Spinal cord (tissue), 10 donors: ENCODE results near the gene LRRC52. TPM values are rescaled to one million over a fixed set of nuclear protein-coding genes. Genes with fewer than 3 reads are reported as not detected.
A peak's percentile ranks its signal among the peaks of the same experiment; 100 is the strongest.

Experiments used
- DNase-seq, 6 donors: peaks; one replicate each; pipeline versions ENCODE4 v3.0.0 to v3.0.0-alpha.2; 2013 to 2015; ENCODE audit warnings: low spot score in 6 of 6, low read depth in 4 of 6
- H3K27ac ChIP-seq: one replicate; pipeline ENCODE4 v1.5.1; 2013; ENCODE audit warnings: low read depth, low read length, control low read depth
- H3K27me3 ChIP-seq: one replicate; pipeline ENCODE4 v1.6.1; 2013; ENCODE audit warnings: low read length; ENCODE audit not compliant: control insufficient read depth, insufficient read depth
- H3K36me3 ChIP-seq: one replicate; pipeline ENCODE4 v1.6.1; 2013; ENCODE audit warnings: low read length; ENCODE audit not compliant: control insufficient read depth, insufficient read depth
- H3K4me1 ChIP-seq: one replicate; pipeline ENCODE4 v1.6.1; 2013; ENCODE audit warnings: low read length; ENCODE audit not compliant: control insufficient read depth, insufficient read depth
- H3K4me3 ChIP-seq: one replicate; pipeline ENCODE4 v1.5.1; 2013; ENCODE audit warnings: low read depth, low read length, control low read depth
- H3K9me3 ChIP-seq: one replicate; pipeline ENCODE4 v1.6.1; 2013; ENCODE audit warnings: low read length; ENCODE audit not compliant: control insufficient read depth, insufficient read depth
- WGBS: methylation state at CpG from one replicate; pipeline ENCODE4 v1.1.5; 2013; ENCODE audit warnings: missing lambda C conversion rate; ENCODE audit not compliant: insufficient coverage; 5-methylcytosine and 5-hydroxymethylcytosine counted together
- polyA plus RNA-seq, 2 donors: library from polyadenylated mRNA; unstranded; fragments of 120-200 nt; gene quantifications; one replicate each; pipeline ENCODE4 v1.2.1, GENCODE V29; 2013; ENCODE audit not compliant: insufficient read length in 2 of 2
- total RNA-seq, 2 donors: library from RNA; depleted of rRNA in 1 of 2; stranded (reverse); fragments of 120-200 nt in 1 of 2; fragments of >200 nt in 1 of 2; gene quantifications; one replicate each; pipeline versions ENCODE4 v1.2.3 to v1.2.4, GENCODE V29; 2013 to 2014
- donor health status: healthy.

LRRC52 gene
- total and polyA plus RNA-seq, 4 donors, result 0.10 to 0.23 (median 0.22) TPM; not detected in 1

DNA sequence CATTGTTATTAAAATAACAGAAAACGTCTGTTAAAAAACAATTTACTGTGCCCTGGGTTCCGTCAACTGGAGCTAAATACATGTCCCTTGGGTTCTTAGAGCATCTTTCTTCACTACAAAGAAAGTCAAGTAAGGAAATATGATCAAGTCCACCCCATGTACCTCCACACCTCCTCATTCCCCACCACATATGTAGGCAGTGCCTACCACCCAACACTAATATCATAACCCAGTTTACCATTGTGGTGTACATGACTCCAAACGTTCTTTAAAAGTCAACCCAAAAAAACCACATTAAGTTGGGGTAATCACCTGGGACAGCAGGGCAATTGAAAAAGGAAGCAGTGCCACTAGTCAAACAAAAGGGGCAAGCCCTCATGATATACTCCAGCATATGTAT is 7.8 kb upstream of the LRRC52 start:
- peaks cover 3% of the 10 kb centered on the region for H3K4me1 ChIP-seq
- WGBS, result 79% methylated on average over 2 of the region's 3 CpGs
- no peak overlapping the region for H3K27ac ChIP-seq
- no peaks in the 10 kb centered on the region for H3K36me3 ChIP-seq
- no peaks in the 10 kb centered on the region for H3K27me3 ChIP-seq
- no peak for DNase-seq
- H3K4me3 ChIP-seq, result no peak overlapping the region
- H3K9me3 ChIP-seq, result no peaks in the 10 kb centered on the region

GRCh38 chr1:165537356-165538109 is 6.3 kb upstream of the LRRC52 start:
- no peaks in the 10 kb centered on the region for H3K27me3 ChIP-seq
- peaks cover 3% of the 10 kb centered on the region for H3K4me1 ChIP-seq
- peak in 2 of 6 donors; percentile 29 to 58 for DNase-seq
- no peak overlapping the region for H3K4me3 ChIP-seq
- WGBS, result 45% methylated on average over 7 of the region's 14 CpGs
- H3K36me3 ChIP-seq, result no peaks in the 10 kb centered on the region
- H3K9me3 ChIP-seq, result no peaks in the 10 kb centered on the region
- no peak overlapping the region for H3K27ac ChIP-seq

GRCh38 chr1:165539306-165539705 is 4.5 kb upstream of the LRRC52 start:
- no peaks in the 10 kb centered on the region for H3K9me3 ChIP-seq
- no peak overlapping the region for H3K27ac ChIP-seq
- no peaks in the 10 kb centered on the region for H3K27me3 ChIP-seq
- DNase-seq, result no peak
- WGBS, result 67% methylated on average over 1 of the region's 4 CpGs
- peaks cover 10% of the 10 kb centered on the region for H3K4me1 ChIP-seq
- H3K36me3 ChIP-seq, result no peaks in the 10 kb centered on the region
- H3K4me3 ChIP-seq, result no peak overlapping the region

GRCh38 chr1:165539908-165540307 is 3.9 kb upstream of the LRRC52 start:
- no peaks in the 10 kb centered on the region for H3K9me3 ChIP-seq
- WGBS, result 53% methylated on average over 2 of the region's 3 CpGs
- peaks cover 10% of the 10 kb centered on the region for H3K4me1 ChIP-seq
- DNase-seq, result no peak
- H3K4me3 ChIP-seq, result no peak overlapping the region
- H3K27ac ChIP-seq, result no peak overlapping the region
- no peaks in the 10 kb centered on the region for H3K36me3 ChIP-seq
- H3K27me3 ChIP-seq, result no peaks in the 10 kb centered on the region

- no peak for DNase-seq
- H3K36me3 ChIP-seq, result no peaks in the 10 kb centered on the region
- H3K9me3 ChIP-seq, result no peaks in the 10 kb centered on the region
- H3K4me1 ChIP-seq, result peaks cover 10% of the 10 kb centered on the region
- H3K27ac ChIP-seq, result no peak overlapping the region
- no peaks in the 10 kb centered on the region for H3K27me3 ChIP-seq
- 88% methylated on average over 1 of the region's 6 CpGs for WGBS
- no peak overlapping the region for H3K4me3 ChIP-seq
Measured at GRCh38 chr1:165542015-165542631, 1.7 kb upstream of the LRRC52 start.

GRCh38 chr1:165542647-165543046 is 1.2 kb upstream of the LRRC52 start:
- no CpG with 5 or more reads among the region's 1 CpG for WGBS
- no peaks in the 10 kb centered on the region for H3K9me3 ChIP-seq
- peak in 1 of 6 donors; percentile 39 for DNase-seq
- no peaks in the 10 kb centered on the region for H3K36me3 ChIP-seq
- peaks cover 10% of the 10 kb centered on the region for H3K4me1 ChIP-seq
- H3K27me3 ChIP-seq, result no peaks in the 10 kb centered on the region
- no peak overlapping the region for H3K27ac ChIP-seq
- H3K4me3 ChIP-seq, result no peak overlapping the region

GRCh38 chr1:165544996-165545395 is 1.2 kb downstream of the LRRC52 start:
- H3K27me3 ChIP-seq, result no peaks in the 10 kb centered on the region

DNA sequence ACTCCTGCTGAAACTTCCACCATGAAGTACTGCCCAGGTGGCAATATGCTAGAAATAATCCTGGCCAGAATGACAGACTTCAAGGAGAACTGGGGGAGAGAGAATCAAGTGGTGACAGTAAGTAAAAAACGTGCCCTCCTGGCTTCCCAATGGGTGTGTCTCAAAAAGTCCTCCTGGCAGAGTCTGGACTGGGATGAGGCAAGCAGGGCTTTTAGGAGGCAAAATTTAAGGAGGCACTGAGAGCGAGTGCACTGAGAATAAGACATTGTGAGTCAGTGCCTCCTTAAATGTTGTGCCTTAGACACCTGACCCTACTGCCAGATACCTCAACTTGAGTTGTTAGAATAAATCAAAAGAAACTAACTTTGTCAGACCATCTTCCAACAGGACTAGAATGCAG is 2.2 kb downstream of the LRRC52 start:
- H3K9me3 ChIP-seq, result no peaks in the 10 kb centered on the region
- 44% methylated on average over 2 of the region's 2 CpGs for WGBS

More at GRCh38 chr1:165544996-165545395, 1.2 kb downstream of the LRRC52 start:
- DNase-seq, result no peak
- no peak overlapping the region for H3K4me3 ChIP-seq
- H3K27ac ChIP-seq, result no peak overlapping the region
- H3K4me1 ChIP-seq, result peaks cover 10% of the 10 kb centered on the region
- no peaks in the 10 kb centered on the region for H3K9me3 ChIP-seq
- H3K36me3 ChIP-seq, result no peaks in the 10 kb centered on the region

DNA sequence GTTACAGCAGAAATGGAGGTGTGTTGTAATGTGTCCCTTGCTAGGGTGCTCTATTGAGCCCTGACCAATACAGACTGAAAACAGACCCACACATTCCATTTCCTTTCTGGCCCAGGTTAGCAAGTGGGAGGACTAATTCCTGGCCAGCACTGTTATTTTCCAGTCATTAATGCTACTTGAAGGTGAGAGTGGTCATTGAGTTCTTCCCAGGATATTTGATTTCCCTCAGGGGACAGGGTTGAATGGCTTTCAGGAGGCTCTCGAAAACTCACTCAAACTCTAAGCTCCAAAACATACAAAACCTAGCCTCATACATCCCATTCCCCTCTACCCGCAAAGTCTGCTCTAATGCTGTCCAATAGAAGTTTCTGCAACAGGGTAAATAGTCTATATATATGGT is 6.2 kb downstream of the LRRC52 start:
- Histone ChIP-seq H3K27ac (no peak overlapping the region), H3K27me3 (no peaks in the 10 kb centered on the region), H3K4me3 (no peak overlapping the region), H3K9me3 (no peaks in the 10 kb centered on the region), H3K4me1 (no peaks in the 10 kb centered on the region), H3K36me3 (no peaks in the 10 kb centered on the region)
- no CpG with 5 or more reads among the region's 2 CpGs for WGBS
- DNase-seq, result no peak

More for the DNA sequence above, 2.2 kb downstream of the LRRC52 start:
- Histone ChIP-seq H3K27me3 (no peaks in the 10 kb centered on the region), H3K4me3 (no peak overlapping the region), H3K27ac (no peak overlapping the region), H3K4me1 (peaks cover 7% of the 10 kb centered on the region), H3K36me3 (no peaks in the 10 kb centered on the region)
- no peak for DNase-seq

DNA sequence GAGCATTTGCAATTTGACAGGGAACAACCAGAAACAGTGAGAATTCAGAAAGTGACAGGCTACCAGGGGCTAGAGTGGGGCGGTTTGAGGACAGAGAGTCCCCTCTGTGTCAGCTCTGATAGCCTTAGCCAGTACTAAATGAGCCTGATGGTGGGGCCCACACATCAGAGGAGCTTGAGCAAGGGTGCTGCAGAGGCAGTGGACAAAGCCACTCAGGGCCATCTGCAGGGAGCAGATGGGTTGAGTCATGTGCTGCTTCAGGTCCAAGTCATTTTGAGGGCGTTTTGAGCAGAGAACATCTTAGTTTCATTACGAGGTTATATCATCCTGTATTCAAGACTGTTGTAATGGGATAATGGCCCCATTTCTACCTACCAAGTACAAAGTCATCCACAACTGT is 7.7 kb downstream of the LRRC52 start:
- no peaks in the 10 kb centered on the region for H3K27me3 ChIP-seq
- H3K36me3 ChIP-seq, result no peaks in the 10 kb centered on the region
- WGBS, result 100% methylated on average over 1 of the region's 3 CpGs
- H3K27ac ChIP-seq, result no peak overlapping the region
- no peak overlapping the region for H3K4me3 ChIP-seq
- DNase-seq, result no peak
- no peaks in the 10 kb centered on the region for H3K4me1 ChIP-seq
- no peaks in the 10 kb centered on the region for H3K9me3 ChIP-seq
